Endothelial cell (in vitro differentiated cells): ENCODE measurements around the gene MAGI2. TPM values are rescaled to one million over a fixed set of nuclear protein-coding genes. Genes with fewer than 3 reads are reported as not detected.

ENCODE experiments used
- DNase-seq: peaks from one replicate; pipeline ENCODE4 v3.0.0; 2021; ENCODE audit warnings: low spot score
- H3K27ac Mint-ChIP-seq: one replicate; pipeline ENCODE4 v1.8.0; 2021; ENCODE audit warnings: mixed read lengths, inconsistent platforms; ENCODE audit not compliant: unreplicated experiment
- H3K27me3 Mint-ChIP-seq: one replicate; pipeline ENCODE4 v1.8.0; 2021; ENCODE audit warnings: mild to moderate bottlenecking, moderate library complexity, mixed read lengths, inconsistent platforms; ENCODE audit not compliant: unreplicated experiment
- H3K36me3 Mint-ChIP-seq: one replicate; pipeline ENCODE4 v1.8.0; 2021; ENCODE audit warnings: mild to moderate bottlenecking, low read depth, mixed read lengths, inconsistent platforms; ENCODE audit not compliant: unreplicated experiment
- H3K4me1 Mint-ChIP-seq: one replicate; pipeline ENCODE4 v1.8.0; 2021; ENCODE audit warnings: mild to moderate bottlenecking, mixed read lengths, inconsistent platforms; ENCODE audit not compliant: unreplicated experiment
- H3K4me3 Mint-ChIP-seq: one replicate; pipeline ENCODE4 v1.8.0; 2021; ENCODE audit warnings: mild to moderate bottlenecking, mixed read lengths, inconsistent platforms; ENCODE audit not compliant: unreplicated experiment
- H3K9me3 Mint-ChIP-seq: one replicate; pipeline ENCODE4 v1.8.0; 2021; ENCODE audit warnings: mixed read lengths, inconsistent platforms; ENCODE audit not compliant: unreplicated experiment
- total RNA-seq: library from RNA; stranded (reverse); fragmentation: NEBNext Ultra II Directional; extraction: Animal tissue kit (Norgen Biotek cat#: 25700); gene quantifications from one replicate; pipeline ENCODE4 v1.2.1, GENCODE V29; 2021; ENCODE audit not compliant: unreplicated experiment
- TF ChIP-seq, protein P1 (sequence below): fragments of 200-600 bp; sonication (generic); IDR thresholded peaks from one replicate; pipeline ENCODE4 v1.5.0; 2021; ENCODE audit warnings: antibody characterized with exemption; ENCODE audit not compliant: unreplicated experiment

Gene MAGI2
- total RNA-seq, 1 donor from 2014 or later = 6.3 TPM

DNA sequence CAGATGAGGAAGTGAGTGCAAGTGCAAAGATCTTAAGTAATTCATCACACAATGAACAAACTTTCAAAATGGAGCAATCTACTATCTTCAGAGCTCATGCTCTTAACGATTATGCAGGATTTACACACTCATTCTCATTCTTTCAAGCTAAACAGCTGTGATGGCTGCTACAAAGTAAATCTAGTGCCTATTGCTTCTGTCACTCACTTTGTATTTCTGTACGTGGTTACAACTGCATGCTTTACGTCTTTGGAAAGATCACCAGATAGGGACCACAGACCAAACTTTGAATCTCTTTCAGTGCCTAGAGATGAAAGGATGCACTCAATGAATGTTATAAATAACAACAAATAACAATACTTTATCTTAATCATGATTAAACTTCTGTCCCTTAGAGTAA lies 194.6 kb downstream of the MAGI2 start:
- no peaks in the 10 kb centered on the region for H3K4me1 Mint-ChIP-seq
- H3K4me3 Mint-ChIP-seq = no peak overlapping the region
- no peak overlapping the region for H3K27ac Mint-ChIP-seq
- TF ChIP-seq, protein P1, sequence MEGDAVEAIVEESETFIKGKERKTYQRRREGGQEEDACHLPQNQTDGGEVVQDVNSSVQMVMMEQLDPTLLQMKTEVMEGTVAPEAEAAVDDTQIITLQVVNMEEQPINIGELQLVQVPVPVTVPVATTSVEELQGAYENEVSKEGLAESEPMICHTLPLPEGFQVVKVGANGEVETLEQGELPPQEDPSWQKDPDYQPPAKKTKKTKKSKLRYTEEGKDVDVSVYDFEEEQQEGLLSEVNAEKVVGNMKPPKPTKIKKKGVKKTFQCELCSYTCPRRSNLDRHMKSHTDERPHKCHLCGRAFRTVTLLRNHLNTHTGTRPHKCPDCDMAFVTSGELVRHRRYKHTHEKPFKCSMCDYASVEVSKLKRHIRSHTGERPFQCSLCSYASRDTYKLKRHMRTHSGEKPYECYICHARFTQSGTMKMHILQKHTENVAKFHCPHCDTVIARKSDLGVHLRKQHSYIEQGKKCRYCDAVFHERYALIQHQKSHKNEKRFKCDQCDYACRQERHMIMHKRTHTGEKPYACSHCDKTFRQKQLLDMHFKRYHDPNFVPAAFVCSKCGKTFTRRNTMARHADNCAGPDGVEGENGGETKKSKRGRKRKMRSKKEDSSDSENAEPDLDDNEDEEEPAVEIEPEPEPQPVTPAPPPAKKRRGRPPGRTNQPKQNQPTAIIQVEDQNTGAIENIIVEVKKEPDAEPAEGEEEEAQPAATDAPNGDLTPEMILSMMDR = no peak
- no peak for DNase-seq
- H3K36me3 Mint-ChIP-seq = no peaks in the 10 kb centered on the region
- H3K27me3 Mint-ChIP-seq = no peaks in the 10 kb centered on the region
- H3K9me3 Mint-ChIP-seq = no peaks in the 10 kb centered on the region

DNA sequence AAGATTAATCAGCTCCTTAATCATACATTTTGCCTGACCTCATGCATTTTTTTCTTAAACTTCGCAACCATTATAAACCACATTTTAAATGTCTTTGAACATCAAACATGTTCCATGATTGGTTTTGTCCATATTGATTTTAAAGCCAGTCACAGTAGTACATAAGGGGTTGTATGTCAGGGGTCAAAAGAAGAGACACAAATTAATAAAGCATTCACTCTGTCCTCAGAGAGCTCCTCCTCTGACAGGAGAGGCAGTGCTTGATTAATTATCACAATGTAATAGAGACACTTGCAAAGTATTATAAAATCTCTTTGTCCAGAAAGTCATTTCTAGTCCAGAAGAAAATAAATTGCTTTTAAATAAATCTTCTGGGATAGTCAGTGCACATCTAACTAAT lies 195.5 kb downstream of the MAGI2 start:
- TF ChIP-seq, protein P1 = no peak
- H3K9me3 Mint-ChIP-seq = no peaks in the 10 kb centered on the region
- H3K36me3 Mint-ChIP-seq = no peaks in the 10 kb centered on the region
- no peak for DNase-seq
- no peak overlapping the region for H3K27ac Mint-ChIP-seq
- H3K4me1 Mint-ChIP-seq = no peaks in the 10 kb centered on the region
- no peaks in the 10 kb centered on the region for H3K27me3 Mint-ChIP-seq
- no peak overlapping the region for H3K4me3 Mint-ChIP-seq

DNA sequence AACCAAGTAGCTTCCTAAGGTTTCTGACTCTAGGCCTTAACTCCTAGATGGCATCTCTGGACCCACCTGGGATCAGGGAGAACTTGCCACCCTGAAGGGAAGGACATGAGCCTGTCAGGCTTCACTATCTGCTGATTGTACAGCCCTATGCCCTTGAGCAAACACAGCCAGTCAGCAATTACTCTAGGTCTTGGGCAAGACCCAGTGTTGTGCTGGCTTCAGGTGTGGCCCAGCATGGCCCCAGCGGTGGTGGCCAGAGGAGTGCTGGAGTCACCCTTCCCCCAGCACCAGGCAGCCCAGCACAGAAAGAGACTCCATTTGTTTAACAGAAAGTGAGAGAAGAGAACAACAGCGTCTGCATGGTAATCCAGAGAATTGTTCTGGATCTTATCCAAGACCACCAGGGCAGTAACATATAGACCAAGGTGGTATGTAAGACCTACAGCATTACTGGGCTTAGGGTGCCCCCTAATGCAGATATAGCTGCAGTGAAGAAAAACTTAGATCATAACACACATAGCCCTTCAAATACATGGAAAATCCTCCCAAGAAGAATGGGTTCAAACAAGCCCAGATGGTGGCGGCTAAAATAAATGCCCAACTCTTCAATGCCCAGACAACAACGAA lies 207.7 kb downstream of the MAGI2 start:
- no peaks in the 10 kb centered on the region for H3K36me3 Mint-ChIP-seq
- H3K9me3 Mint-ChIP-seq = no peaks in the 10 kb centered on the region
- no peak for DNase-seq
- no peaks in the 10 kb centered on the region for H3K27me3 Mint-ChIP-seq
- no peak overlapping the region for H3K4me3 Mint-ChIP-seq
- H3K27ac Mint-ChIP-seq = no peak overlapping the region
- TF ChIP-seq, protein P1 = no peak
- no peaks in the 10 kb centered on the region for H3K4me1 Mint-ChIP-seq

DNA sequence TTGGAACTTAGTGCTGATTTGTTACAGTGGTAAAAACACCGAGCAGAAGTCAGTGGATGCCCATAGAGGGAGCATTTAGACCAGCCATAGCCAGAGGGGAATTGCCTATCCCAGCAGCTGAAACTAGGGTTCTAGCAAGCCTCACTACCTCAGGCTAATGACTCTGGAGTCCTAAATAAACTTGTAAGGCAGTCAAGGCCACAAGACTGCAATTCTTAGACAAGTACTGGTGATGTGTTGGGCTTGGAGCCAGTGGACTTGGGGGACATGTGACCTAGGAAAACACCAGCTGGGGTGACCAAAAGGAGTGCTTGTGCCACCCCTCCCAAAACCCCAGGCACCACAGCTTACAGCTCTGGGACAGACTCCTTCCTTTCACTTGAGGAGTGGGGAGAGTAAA lies 209.0 kb downstream of the MAGI2 start:
- H3K36me3 Mint-ChIP-seq = no peaks in the 10 kb centered on the region
- H3K4me3 Mint-ChIP-seq = no peak overlapping the region
- no peaks in the 10 kb centered on the region for H3K9me3 Mint-ChIP-seq
- H3K27me3 Mint-ChIP-seq = no peaks in the 10 kb centered on the region
- no peak overlapping the region for H3K27ac Mint-ChIP-seq
- no peak for DNase-seq
- H3K4me1 Mint-ChIP-seq = peaks cover 6% of the 10 kb centered on the region
- TF ChIP-seq, protein P1 = no peak

DNA sequence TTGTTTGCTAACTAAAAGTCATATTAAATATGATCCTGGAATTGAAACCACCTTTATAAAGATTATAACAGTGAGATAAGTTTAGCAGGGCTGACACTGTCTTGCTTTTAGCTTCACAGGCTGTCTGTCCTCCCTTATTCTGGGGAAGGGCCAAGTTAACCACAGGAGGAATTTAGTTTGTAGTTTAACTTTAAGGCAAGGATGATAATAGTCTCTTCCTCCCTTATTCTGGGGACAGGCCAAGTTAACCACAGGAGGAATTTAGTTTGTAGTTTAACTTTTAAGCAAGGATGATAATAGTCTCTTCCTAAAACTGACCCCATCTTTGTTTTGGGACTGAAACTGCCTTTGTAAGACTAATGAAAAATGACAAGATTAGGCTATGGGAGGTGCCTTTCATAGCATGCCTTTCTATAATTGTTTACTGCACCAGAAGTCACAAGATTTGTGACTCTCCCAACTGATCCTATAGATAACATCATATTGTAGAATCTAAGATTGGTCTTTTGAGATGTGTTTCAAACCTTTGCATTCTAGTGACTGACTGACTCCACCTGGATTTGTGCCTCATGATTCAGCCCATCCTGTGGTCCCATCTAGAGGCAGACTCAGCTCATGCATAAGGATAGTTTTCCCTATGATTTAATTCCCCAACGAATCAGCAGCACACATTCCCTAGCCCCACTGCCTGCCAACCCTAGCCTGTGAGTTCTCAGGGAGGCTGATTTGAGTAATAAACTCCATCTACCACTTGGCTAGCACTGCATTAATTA lies 212.0 kb downstream of the MAGI2 start:
- no peaks in the 10 kb centered on the region for H3K9me3 Mint-ChIP-seq
- H3K4me1 Mint-ChIP-seq = peaks cover 6% of the 10 kb centered on the region
- no peak overlapping the region for H3K4me3 Mint-ChIP-seq
- DNase-seq = no peak
- no peaks in the 10 kb centered on the region for H3K27me3 Mint-ChIP-seq
- no peak overlapping the region for H3K27ac Mint-ChIP-seq
- TF ChIP-seq, protein P1 = no peak
- no peaks in the 10 kb centered on the region for H3K36me3 Mint-ChIP-seq
